Lower leg skin (tissue), 3 donors: ENCODE measurements around the gene BBS5.

Experiments used
- CTCF ChIP-seq, 3 donors: fragments of 450-650 bp; IDR thresholded peaks; one replicate each; pipeline ENCODE4 v1.5.1; 2016; ENCODE audit warnings: antibody characterized with exemption in 3 of 3, mild to moderate bottlenecking in 3 of 3, moderate library complexity in 2 of 3
- POLR2A ChIP-seq, 2 donors: fragments of 450-650 bp; IDR thresholded peaks; one replicate each; pipeline ENCODE4 v1.6.1; 2016 to 2017; ENCODE audit warnings: antibody characterized with exemption in 2 of 2, mild to moderate bottlenecking in 1 of 2, moderate library complexity in 1 of 2

- TF ChIP-seq POLR2A (IDR thresholded peaks at IDR 0.05), result no peak
- TF ChIP-seq CTCF (IDR thresholded peaks at IDR 0.05), result no peak
Measured at GRCh38 chr2:169520896-169521295, 41.6 kb downstream of the BBS5 start.
